ENCODE results near the gene ZDHHC14. TPM values are rescaled to one million over a fixed set of nuclear protein-coding genes. Genes with fewer than 3 reads are reported as not detected.

ZDHHC14 gene
- total RNA-seq, 2 experiments from 2014 or later = 1.1 to 1.2 TPM

- Mint-ChIP-seq H3K9me3 (no peaks in the 10 kb centered on the region), H3K27ac (no peak overlapping the region), H3K27me3 (ENCODE audit: low read depth) (peaks cover 4% of the 10 kb centered on the region), H3K4me3 (no peak overlapping the region), H3K36me3 (ENCODE audit: low read depth) (no peaks in the 10 kb centered on the region), H3K4me1 (ENCODE audit: low read depth) (peaks cover 31% of the 10 kb centered on the region)
- intact Hi-C loops (cut with micrococcal nuclease) = loop anchor here (2.0 to 5.0 kb wide), 5 partner anchors 52 to 293 kb away; partner anchors contain the start of gene ZDHHC14
- DNase-seq = peak; percentile 51
- CTCF ChIA-PET = interaction anchor here (1.2 to 2.9 kb wide), 9 partner anchors 9 to 356 kb away, joined by 3 to 14 read pairs (median 5); no protein-coding TSS in a partner anchor
These were observed 288.8 kb downstream of the ZDHHC14 start for GRCh38 chr6:157669747-157670216.

GRCh38 chr6:157670466-157671186 is 289.6 kb downstream of the ZDHHC14 start:
- H3K36me3 Mint-ChIP-seq (ENCODE audit: low read depth) = no peaks in the 10 kb centered on the region
- intact Hi-C loops (cut with micrococcal nuclease) = no loop called here
- no peak overlapping the region for H3K27ac Mint-ChIP-seq
- DNase-seq = peak; percentile 26
- no peaks in the 10 kb centered on the region for H3K9me3 Mint-ChIP-seq
- peaks cover 4% of the 10 kb centered on the region for H3K27me3 Mint-ChIP-seq (ENCODE audit: low read depth)
- peaks cover 31% of the 10 kb centered on the region for H3K4me1 Mint-ChIP-seq (ENCODE audit: low read depth)
- CTCF ChIA-PET = interaction anchor here (0.6 to 2.5 kb wide), 8 partner anchors 10 to 356 kb away, joined by 3 to 8 read pairs (median 4); no protein-coding TSS in a partner anchor
- H3K4me3 Mint-ChIP-seq = no peak overlapping the region

DNA sequence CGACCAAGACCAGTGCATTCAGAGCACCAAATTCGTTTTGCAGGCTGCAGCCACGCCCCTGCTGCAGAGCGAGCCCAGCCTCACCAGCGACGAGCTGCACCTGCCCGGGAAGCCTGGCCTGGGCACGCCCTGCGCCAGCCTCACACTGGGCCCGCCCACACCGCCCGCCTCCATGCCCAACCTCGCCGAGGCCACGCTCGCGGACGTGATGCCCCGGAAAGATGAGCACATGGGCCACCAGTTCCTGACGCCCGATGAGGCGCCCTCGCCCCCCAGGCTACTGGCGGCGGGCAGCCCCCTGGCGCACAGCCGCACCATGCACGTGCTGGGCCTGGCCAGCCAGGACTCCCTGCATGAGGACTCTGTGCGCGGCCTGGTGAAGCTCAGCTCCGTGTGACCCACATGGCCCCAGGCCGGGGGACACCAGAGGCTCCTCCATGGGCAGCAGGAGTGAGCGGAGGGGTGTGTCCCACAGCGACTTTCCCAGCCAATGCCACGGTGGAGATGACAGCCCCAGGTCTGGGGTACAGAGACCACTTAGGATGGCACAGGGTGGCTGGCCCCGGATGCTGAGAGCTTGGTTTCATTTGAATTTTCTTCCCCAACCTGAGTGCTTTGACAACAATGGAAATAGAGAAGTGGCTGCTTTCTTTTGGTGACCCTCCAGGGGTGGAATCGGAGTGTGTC is 291.9 kb downstream of the ZDHHC14 start:
- intact Hi-C loops (cut with micrococcal nuclease) = no loop called here
- DNase-seq = no peak
- H3K27ac Mint-ChIP-seq = no peak overlapping the region
- H3K4me3 Mint-ChIP-seq = no peak overlapping the region
- H3K4me1 Mint-ChIP-seq (ENCODE audit: low read depth) = peaks cover 21% of the 10 kb centered on the region
- no peaks in the 10 kb centered on the region for H3K36me3 Mint-ChIP-seq (ENCODE audit: low read depth)
- no peaks in the 10 kb centered on the region for H3K9me3 Mint-ChIP-seq
- CTCF ChIA-PET = interaction anchor here (1.0 kb wide), 1 partner anchor 47 kb away, joined by 3 read pairs; no protein-coding TSS in a partner anchor
- no peaks in the 10 kb centered on the region for H3K27me3 Mint-ChIP-seq (ENCODE audit: low read depth)

- CTCF ChIA-PET = no interaction called here
- Mint-ChIP-seq H3K4me1 (ENCODE audit: low read depth) (peaks cover 19% of the 10 kb centered on the region), H3K27me3 (ENCODE audit: low read depth) (no peaks in the 10 kb centered on the region), H3K27ac (no peak overlapping the region), H3K36me3 (ENCODE audit: low read depth) (no peaks in the 10 kb centered on the region), H3K4me3 (no peak overlapping the region), H3K9me3 (no peaks in the 10 kb centered on the region)
- intact Hi-C loops (cut with micrococcal nuclease) = no loop called here
- no peak for DNase-seq
These were observed 292.6 kb downstream of the ZDHHC14 start for GRCh38 chr6:157673596-157673995.

DNA sequence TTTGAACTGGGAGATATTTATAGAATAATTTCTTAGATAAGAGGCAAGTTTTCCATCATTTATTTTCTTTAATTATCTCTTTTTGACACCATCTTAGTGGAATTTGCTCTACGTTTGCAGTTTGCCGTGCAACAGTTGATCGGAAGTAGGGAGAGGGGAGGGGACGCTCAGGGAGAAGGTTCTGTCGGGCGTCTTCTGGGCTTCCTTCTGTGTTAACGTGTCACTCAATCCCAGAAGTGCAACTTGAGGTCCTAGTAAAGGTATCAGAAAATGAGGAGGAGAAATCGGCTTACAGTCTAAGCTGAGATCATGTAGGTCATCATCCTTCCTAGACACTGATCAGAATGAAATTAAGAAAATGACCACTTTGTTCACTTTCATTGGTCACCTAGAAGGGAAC is 293.1 kb downstream of the ZDHHC14 start:
- intact Hi-C loops (cut with micrococcal nuclease) = no loop called here
- no peaks in the 10 kb centered on the region for H3K36me3 Mint-ChIP-seq (ENCODE audit: low read depth)

GRCh38 chr6:157675831-157676230 is 294.8 kb downstream of the ZDHHC14 start:
- no peak overlapping the region for H3K4me3 Mint-ChIP-seq
- H3K4me1 Mint-ChIP-seq (ENCODE audit: low read depth) = peaks cover 3% of the 10 kb centered on the region
- no peak overlapping the region for H3K27ac Mint-ChIP-seq
- CTCF ChIA-PET = interaction anchor here (0.6 to 1.0 kb wide), 2 partner anchors 11 to 68 kb away, joined by 3 read pairs; no protein-coding TSS in a partner anchor
- H3K36me3 Mint-ChIP-seq (ENCODE audit: low read depth) = no peaks in the 10 kb centered on the region
- intact Hi-C loops (cut with micrococcal nuclease) = no loop called here
- H3K9me3 Mint-ChIP-seq = no peaks in the 10 kb centered on the region
- no peak for DNase-seq
- H3K27me3 Mint-ChIP-seq (ENCODE audit: low read depth) = no peaks in the 10 kb centered on the region

More for the DNA sequence above, 293.1 kb downstream of the ZDHHC14 start:
- no peak for DNase-seq
- CTCF ChIA-PET = no interaction called here
- H3K4me1 Mint-ChIP-seq (ENCODE audit: low read depth) = peaks cover 17% of the 10 kb centered on the region
- no peak overlapping the region for H3K4me3 Mint-ChIP-seq
- no peaks in the 10 kb centered on the region for H3K9me3 Mint-ChIP-seq
- no peak overlapping the region for H3K27ac Mint-ChIP-seq
- H3K27me3 Mint-ChIP-seq (ENCODE audit: low read depth) = no peaks in the 10 kb centered on the region

DNA sequence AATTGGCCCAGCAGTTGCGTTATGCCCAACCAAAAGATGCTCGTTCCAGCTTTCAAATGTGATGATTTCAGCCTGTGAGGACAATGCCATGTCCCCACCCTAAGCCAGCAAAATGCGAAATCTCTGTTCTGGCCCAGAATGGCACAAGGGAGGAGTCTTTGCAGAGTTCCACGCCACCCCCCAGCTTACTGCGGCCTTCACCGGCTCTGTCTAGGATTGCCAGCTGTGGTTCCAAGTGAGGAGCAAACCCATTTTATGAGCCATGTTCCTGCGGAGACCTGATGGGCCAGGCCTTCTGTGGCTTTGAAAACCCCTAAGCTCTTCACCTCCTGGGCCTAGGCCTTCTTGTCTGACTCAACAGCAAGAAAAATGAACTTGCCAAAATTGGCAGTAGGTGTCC is 295.3 kb downstream of the ZDHHC14 start:
- H3K27me3 Mint-ChIP-seq (ENCODE audit: low read depth) = no peaks in the 10 kb centered on the region
- DNase-seq = no peak
- no peaks in the 10 kb centered on the region for H3K9me3 Mint-ChIP-seq
- H3K4me1 Mint-ChIP-seq (ENCODE audit: low read depth) = no peaks in the 10 kb centered on the region
- CTCF ChIA-PET = interaction anchor here (1.0 kb wide), 1 partner anchor 11 kb away, joined by 3 read pairs; no protein-coding TSS in a partner anchor
- H3K36me3 Mint-ChIP-seq (ENCODE audit: low read depth) = no peaks in the 10 kb centered on the region
- H3K27ac Mint-ChIP-seq = no peak overlapping the region
- intact Hi-C loops (cut with micrococcal nuclease) = no loop called here
- no peak overlapping the region for H3K4me3 Mint-ChIP-seq

- intact Hi-C loops (cut with micrococcal nuclease) = no loop called here
- Mint-ChIP-seq H3K27ac (no peak overlapping the region), H3K9me3 (no peaks in the 10 kb centered on the region), H3K4me1 (ENCODE audit: low read depth) (no peaks in the 10 kb centered on the region), H3K4me3 (no peak overlapping the region), H3K36me3 (ENCODE audit: low read depth) (no peaks in the 10 kb centered on the region), H3K27me3 (ENCODE audit: low read depth) (no peaks in the 10 kb centered on the region)
- CTCF ChIA-PET = interaction anchor here (0.8 kb wide), 1 partner anchor 9 kb away, joined by 6 read pairs; no protein-coding TSS in a partner anchor
- no peak for DNase-seq
These were observed 296.2 kb downstream of the ZDHHC14 start for GRCh38 chr6:157677235-157677634.

DNA sequence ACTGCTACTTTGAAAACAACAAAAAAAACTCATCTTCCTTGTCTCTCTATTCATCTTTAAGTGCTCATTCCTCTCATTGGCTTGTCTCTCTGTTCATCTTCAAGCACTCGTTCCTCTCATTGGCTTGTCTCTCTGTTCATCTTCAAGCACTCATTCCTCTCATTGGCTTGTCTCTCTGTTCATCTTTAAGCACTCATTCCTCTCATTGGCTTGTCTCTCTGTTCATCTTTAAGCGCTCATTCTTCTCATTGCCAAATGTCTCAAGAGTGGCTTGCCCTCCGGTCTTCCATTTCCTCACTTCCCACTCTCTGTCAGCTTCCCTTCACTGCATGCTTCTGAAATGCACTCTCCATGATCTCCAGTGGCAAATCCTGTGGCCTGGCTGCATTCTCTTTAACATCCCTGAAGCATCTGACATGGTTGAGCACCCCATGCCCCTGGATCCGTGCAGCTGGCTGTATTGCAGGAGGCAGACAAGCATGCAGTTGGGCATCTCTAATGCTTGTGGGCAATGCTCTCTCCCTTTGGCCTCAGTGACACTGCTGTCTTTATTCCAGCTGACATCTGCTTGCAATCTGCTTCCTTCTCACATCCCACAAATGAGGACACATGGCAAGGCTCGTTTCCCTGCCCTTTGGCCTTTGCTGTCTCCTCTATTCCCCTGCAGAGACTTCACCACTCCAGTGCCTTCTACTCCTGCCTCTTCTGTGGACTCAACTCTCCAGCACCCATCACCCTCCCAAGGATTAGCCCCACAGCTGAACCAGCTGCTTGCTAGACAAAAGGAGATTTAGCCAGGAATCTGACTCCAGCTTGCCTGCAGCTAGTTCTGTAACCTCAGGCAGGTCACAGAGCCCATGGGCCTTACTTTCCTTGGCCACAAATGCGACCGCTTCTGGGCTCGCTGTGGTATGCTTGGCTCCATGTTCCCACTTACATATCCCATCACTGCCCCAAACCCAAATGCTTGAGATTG is 298.9 kb downstream of the ZDHHC14 start:
- H3K4me1 Mint-ChIP-seq (ENCODE audit: low read depth) = no peaks in the 10 kb centered on the region
- H3K27ac Mint-ChIP-seq = no peak overlapping the region
- CTCF ChIA-PET = interaction anchor here (1.5 kb wide), 1 partner anchor 13 kb away, joined by 3 read pairs; no protein-coding TSS in a partner anchor
- H3K36me3 Mint-ChIP-seq (ENCODE audit: low read depth) = no peaks in the 10 kb centered on the region
- H3K9me3 Mint-ChIP-seq = no peaks in the 10 kb centered on the region
- no peak for DNase-seq
- no peaks in the 10 kb centered on the region for H3K27me3 Mint-ChIP-seq (ENCODE audit: low read depth)
- intact Hi-C loops (cut with micrococcal nuclease) = no loop called here
- no peak overlapping the region for H3K4me3 Mint-ChIP-seq

- H3K4me1 Mint-ChIP-seq (ENCODE audit: low read depth) = no peaks in the 10 kb centered on the region
- DNase-seq = no peak
- no peaks in the 10 kb centered on the region for H3K27me3 Mint-ChIP-seq (ENCODE audit: low read depth)
- no peaks in the 10 kb centered on the region for H3K36me3 Mint-ChIP-seq (ENCODE audit: low read depth)
- CTCF ChIA-PET = no interaction called here
- no peaks in the 10 kb centered on the region for H3K9me3 Mint-ChIP-seq
- no peak overlapping the region for H3K27ac Mint-ChIP-seq
- intact Hi-C loops (cut with micrococcal nuclease) = no loop called here
- no peak overlapping the region for H3K4me3 Mint-ChIP-seq
These were observed 300.2 kb downstream of the ZDHHC14 start for GRCh38 chr6:157681041-157681650.

GRCh38 chr6:157682856-157683481 is 302.0 kb downstream of the ZDHHC14 start:
- DNase-seq = no peak
- Mint-ChIP-seq H3K4me3 (no peak overlapping the region), H3K9me3 (no peaks in the 10 kb centered on the region), H3K27me3 (ENCODE audit: low read depth) (no peaks in the 10 kb centered on the region), H3K27ac (no peak overlapping the region), H3K36me3 (ENCODE audit: low read depth) (no peaks in the 10 kb centered on the region), H3K4me1 (ENCODE audit: low read depth) (no peaks in the 10 kb centered on the region)
- intact Hi-C loops (cut with micrococcal nuclease) = no loop called here
- CTCF ChIA-PET = interaction anchor here (0.6 kb wide), 1 partner anchor 68 kb away, joined by 4 read pairs; no protein-coding TSS in a partner anchor
